CD1c-positive myeloid dendritic cell (primary cell): Measurements from ENCODE around the gene FBXO2.
A peak's percentile ranks its signal among the peaks of the same experiment; 100 is the strongest.

Experiments used
- DNase-seq: peaks from one replicate; pipeline ENCODE4 v3.0.0-alpha.2; 2016; ENCODE audit errors: extremely low spot score

FBXO2 gene

GRCh38 chr1:11653101-11653860 is 948 bp downstream of the FBXO2 start:
- no peak for DNase-seq

- DNase-seq, result no peak
Observed at GRCh38 chr1:11652203-11652780, 1.9 kb downstream of the FBXO2 start.

- DNase-seq, result no peak
Observed at GRCh38 chr1:11651017-11651416, 3.2 kb downstream of the FBXO2 start.

DNA sequence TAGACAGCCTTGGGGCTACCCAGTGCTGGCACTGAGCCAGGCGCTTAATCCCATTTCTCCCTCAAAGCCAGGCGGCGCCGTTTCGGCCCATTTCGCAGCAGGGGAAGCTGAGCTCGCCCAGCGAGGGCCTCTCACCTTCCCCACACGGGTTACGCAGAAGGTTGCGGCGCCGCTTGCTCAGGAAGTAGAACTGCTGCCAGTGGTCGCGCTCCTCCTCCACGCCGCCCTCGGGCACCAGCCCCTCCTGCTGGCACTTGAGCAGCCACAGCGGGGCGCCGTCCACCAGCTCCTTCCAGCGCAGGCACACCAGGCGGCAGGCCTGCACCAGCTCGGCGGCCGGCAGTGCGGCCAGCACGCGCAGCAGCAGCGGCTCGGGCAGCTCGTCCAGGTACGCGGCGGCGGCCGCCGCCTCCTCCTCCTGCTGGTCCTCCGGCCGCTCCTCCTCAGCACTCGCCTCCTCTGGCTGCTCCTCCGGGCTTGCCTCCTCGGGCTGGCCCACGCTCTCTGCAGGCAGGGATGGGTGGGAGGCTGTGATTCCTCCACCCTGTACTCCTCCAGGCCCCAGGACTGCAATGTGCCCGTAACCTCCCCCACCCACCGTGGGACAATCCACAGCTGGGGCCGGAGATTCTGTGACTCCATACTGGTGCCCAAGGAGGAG is 3.8 kb downstream of the FBXO2 start:
- peak; percentile 82 for DNase-seq

- no peak for DNase-seq
Observed at GRCh38 chr1:11649624-11650330, 4.5 kb downstream of the FBXO2 start.

DNA sequence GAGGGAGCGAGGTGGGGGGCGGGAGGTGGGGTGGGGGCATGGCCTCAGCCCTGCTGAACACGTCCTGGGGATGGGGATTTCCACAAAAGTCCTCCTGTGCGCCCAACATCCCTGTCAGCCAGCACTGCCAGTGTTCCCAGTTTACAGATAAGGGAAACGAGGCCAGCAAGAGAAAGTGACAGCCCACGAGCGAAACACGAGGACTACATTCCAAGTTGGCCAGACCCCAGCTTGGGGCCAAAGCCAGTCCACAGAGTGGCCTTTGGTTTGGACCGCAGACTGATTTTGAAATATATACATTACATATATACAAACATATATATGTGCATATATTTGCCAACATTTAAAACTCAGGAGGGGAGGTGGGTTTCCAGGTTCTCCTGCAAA is 5.0 kb downstream of the FBXO2 start:
- DNase-seq, result no peak

DNA sequence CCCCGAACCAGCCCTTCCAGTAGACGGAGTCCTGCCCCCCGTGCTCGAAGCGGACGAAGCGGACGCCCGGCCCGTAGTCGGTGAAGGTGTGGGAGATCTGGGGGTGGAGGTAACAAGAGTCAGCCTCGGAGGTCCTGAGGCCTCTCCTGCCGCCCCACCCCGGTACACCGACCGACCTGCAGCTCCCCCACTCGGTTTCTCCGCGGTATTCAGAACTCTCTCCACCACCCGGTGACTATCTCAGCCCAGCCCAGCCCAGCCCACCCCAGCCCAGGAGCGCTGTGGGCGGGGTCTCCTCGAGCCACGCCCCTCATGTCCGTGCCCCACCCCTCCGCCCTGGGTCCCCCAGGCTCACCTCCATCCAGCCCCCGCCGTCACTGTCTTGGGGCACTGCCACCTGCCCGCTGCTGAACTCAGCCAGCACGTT is 5.5 kb downstream of the FBXO2 start:
- no peak for DNase-seq

- no peak for DNase-seq
Observed at GRCh38 chr1:11648039-11648438, 6.2 kb downstream of the FBXO2 start.

DNA sequence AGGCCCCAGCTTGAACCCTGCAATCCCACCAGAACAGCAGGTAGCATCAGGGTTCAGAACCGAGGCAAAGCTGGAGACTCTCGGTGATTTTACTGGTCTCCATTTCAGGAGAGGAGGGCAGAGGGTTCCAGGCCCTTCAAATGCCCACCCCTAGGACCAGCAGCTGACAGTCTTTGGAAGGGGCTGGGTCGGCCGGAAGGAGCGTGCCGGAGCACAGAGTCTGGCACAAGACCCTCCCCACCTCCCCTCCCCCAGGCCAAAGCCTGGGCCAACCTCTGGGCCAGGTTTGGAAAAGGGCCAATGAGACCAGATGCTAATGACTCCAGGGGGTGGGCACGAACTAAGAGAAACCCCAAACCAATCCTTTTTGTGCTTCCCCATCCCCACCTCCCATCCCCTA is 6.9 kb downstream of the FBXO2 start:
- no peak for DNase-seq

GRCh38 chr1:11646317-11646716 is 7.9 kb downstream of the FBXO2 start:
- DNase-seq, result no peak

DNA sequence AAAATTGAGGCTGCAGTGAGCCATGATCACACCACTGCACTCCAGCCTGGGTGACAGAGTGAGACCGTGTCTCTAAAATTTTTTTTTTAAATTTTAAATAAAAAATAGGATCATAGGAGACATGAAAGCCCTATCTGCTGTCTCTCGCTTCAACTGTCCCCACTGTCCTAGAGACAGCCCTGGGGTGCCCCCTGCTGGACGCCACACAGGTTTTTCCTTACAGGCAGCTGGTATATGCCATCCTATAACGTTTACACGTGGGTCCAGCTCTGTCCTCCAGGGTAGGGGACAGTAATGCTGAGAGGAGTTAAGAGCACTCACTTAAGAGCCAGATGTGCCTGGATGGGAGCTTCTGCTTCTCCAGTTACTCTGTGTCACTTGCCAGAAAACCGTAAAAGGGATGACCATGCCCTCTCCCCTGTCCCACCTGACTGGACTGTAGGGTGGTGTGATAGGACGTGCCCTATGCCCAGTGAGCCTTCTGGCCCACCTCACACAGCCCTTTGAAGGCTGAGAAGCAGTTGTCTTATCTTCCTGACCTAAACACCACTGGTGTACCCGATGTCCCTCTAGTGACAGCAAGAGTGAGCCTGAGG is 8.5 kb downstream of the FBXO2 start:
- DNase-seq, result peak; percentile 78

- no peak for DNase-seq
Observed at GRCh38 chr1:11645270-11645669, 9.0 kb downstream of the FBXO2 start.

- DNase-seq, result no peak
Observed at GRCh38 chr1:11643782-11644181, 10.4 kb downstream of the FBXO2 start.

GRCh38 chr1:11642418-11643017 is 11.7 kb downstream of the FBXO2 start:
- DNase-seq, result peak; percentile 72

DNA sequence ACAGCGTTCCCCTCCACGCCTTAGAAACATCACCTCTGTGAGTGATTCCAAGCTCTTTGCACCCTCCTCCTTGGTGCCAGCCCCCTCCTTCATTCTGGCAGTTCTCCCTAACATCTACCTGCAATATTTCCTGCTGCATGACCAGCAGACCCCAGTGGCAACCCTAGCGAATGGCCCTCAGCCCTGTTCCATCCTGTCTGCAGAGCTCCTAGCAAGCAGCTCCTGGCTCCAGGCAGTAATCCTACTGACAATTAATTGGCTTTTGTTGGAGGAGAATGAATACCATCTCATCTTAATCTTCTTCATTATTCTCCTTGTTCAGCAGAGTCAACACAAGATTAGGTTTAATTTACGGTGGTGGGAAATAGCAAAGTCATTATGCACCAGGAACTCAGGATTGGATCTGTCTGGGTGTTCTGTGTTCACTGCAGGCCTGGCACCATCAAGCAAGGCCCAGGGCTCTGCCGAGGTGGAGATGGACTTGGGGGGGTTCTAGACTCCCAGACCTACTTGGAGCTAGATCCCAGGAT is 12.4 kb downstream of the FBXO2 start:
- DNase-seq, result no peak

GRCh38 chr1:11640944-11641343 is 13.3 kb downstream of the FBXO2 start:
- DNase-seq, result no peak

DNA sequence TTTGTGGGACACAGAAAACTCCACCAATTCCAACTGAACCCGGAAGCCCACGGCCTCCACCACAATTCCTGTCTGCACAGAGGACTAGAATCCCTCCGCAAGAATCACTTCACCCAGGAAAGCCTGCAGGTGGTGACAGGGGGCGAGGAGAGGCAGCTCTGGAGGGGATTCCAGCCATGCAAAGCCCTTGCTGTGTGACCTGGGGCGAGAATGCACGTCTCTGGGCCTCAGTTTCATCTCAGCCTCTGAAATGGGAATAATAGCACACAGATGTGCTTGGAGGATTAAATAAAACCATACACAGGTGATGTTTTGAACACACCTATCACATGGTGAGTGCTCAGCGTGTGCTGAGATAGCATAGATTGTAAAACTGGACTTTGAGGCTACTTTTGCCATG is 14.1 kb downstream of the FBXO2 start:
- DNase-seq, result no peak

DNA sequence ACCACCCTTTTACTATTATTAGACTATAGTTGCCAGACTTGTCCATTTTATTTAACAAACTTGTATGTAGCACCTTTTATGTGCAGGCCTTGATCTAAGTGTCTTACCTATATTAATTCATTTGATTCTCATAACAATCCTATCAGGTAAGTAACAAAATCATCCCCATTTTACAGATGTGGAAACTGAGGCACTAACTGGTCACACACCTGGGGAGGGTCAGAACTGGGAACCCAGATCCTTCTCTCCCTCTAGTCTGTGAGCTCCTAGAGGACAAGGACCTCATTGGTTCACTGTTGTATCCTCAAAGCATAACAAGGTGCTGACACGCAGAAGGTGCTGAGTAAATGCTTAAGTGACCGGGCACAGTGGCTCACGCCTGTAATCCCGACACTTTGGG is 14.9 kb downstream of the FBXO2 start:
- no peak for DNase-seq

DNA sequence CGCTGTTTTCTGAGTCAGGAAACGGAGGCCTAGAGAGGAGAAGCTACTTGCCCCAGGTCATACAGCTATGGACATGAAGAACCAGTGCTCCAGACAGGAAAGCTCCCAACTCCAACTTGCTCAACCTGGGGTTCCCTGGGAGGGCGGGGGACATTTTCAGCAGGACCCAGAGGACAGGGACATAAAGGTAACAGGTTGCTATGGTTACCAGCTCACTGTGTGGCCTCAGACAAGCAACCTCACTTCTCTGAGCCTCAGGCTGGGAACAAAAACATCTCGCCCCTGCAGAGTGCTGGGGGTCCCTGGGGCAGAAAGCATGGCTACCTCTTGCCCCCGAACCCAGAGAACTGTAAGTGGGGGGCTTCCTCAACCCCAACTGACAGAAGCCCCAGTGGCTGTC is 16.1 kb downstream of the FBXO2 start:
- no peak for DNase-seq

DNA sequence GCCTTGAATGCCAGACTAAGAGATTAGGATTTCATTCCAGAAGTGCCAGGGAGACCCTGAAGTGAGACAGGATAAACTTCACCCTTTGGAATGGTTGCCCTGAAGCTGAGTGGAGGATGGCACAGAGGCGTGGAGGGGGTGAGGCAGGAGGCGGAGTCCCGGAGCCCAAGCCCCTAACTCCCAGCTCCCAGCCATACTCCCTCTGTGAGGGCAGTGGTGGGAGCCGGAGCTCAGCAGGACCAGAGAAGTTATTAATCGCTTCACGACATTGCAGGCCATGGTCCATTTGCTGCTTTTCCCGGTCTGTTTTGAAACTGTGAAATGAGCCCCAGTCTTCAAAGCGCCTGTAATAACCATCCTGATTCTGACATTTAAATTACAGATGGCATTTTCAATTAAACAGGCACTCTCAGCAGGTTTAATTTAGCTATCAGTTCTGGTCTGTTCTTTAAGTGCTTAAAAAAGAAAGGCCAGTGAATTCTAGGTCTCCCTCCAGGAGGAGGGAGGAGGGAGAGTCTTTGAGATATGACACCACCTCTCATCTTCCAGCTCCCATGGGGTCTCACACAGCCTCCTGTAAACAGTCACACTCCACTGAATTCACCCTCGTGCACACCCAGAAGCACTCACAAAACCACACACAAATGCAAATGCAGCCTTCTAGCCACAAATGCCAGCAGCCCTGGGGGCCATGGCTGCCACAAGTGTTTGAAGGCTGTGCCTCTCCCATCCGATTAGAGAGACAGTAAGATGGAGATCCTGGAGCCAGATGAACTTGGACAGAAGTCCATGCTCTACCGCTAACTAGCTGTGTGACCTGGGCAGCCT is 19.6 kb downstream of the FBXO2 start:
- no peak for DNase-seq
